Prostate gland (tissue), 2 donors: Measurements from ENCODE around the gene PIGV.
"Not testable (repeated sequence)": the region's sequence is repeated elsewhere in the genome, so short reads cannot be mapped to it uniquely, and the experiment has no call there.

Source experiments
- POLR2AphosphoS5 ChIP-seq: sonication (generic); formaldehyde crosslinking; IDR thresholded peaks from one replicate; pipeline ENCODE4 v1.6.1; 2017; ENCODE audit warnings: antibody characterized with exemption
- TF ChIP-seq, protein P1 (sequence below), 4 experiments: fragments of 200-600 bp in 2 of 4; fragments of 450-650 bp in 2 of 4; sonication (generic) in 2 of 4; IDR thresholded peaks; 1 replicate in 3 of 4; 2 replicates in 1 of 4; pipeline ENCODE4 v1.5.1; 2016 to 2019; ENCODE audit warnings: antibody characterized with exemption in 4 of 4, mild to moderate bottlenecking in 2 of 4, moderate library complexity in 2 of 4

DNA sequence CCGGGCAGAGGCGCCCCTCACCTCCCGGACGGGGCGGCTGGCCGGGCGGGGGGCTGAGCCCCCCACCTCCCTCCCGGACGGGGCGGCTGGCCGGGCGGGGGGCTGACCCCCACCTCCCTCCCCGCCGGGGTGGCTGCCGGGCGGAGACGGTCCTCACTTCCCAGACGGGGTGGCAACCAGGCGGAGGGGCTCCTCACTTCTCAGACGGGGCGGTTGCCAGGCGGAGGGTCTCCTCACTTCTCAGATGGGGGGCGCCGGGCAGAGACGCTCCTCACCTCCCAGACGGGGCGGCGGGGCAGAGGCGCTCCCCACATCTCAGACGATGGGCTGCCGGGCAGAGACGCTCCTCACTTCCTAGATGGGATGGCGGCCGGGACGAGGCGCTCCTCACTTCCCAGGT is 16.2 kb downstream of the PIGV start:
- TF ChIP-seq, protein P1, sequence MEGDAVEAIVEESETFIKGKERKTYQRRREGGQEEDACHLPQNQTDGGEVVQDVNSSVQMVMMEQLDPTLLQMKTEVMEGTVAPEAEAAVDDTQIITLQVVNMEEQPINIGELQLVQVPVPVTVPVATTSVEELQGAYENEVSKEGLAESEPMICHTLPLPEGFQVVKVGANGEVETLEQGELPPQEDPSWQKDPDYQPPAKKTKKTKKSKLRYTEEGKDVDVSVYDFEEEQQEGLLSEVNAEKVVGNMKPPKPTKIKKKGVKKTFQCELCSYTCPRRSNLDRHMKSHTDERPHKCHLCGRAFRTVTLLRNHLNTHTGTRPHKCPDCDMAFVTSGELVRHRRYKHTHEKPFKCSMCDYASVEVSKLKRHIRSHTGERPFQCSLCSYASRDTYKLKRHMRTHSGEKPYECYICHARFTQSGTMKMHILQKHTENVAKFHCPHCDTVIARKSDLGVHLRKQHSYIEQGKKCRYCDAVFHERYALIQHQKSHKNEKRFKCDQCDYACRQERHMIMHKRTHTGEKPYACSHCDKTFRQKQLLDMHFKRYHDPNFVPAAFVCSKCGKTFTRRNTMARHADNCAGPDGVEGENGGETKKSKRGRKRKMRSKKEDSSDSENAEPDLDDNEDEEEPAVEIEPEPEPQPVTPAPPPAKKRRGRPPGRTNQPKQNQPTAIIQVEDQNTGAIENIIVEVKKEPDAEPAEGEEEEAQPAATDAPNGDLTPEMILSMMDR (IDR thresholded peaks at IDR 0.05): not testable (repeated sequence)
- TF ChIP-seq POLR2AphosphoS5: not testable (repeated sequence)
